Measurements from ENCODE around the gene TTLL5.

Gene TTLL5

GRCh38 chr14:75972801-75973421, 311.9 kb downstream of the TTLL5 start:
- no peak for DNase-seq

- DNase-seq: no peak
These were observed 316.0 kb downstream of the TTLL5 start for GRCh38 chr14:75976826-75977581.

DNA sequence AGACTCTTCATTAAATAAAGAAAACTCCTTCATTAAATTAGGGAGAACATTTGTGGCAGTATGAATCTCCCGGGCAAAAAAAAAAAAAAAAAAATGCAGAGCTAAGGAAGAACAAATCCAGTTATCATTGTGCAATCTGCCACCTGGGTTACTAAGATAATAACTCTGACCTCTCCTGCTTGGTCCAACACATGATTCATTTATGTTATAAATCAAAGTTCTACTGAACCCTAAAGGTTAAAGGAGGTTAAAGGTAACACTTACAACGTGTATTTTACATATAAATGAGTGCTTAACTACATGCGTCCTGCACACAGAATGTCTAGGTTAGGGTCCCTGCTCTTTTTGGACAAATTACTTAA, 316.5 kb downstream of the TTLL5 start:
- DNase-seq: no peak

DNA sequence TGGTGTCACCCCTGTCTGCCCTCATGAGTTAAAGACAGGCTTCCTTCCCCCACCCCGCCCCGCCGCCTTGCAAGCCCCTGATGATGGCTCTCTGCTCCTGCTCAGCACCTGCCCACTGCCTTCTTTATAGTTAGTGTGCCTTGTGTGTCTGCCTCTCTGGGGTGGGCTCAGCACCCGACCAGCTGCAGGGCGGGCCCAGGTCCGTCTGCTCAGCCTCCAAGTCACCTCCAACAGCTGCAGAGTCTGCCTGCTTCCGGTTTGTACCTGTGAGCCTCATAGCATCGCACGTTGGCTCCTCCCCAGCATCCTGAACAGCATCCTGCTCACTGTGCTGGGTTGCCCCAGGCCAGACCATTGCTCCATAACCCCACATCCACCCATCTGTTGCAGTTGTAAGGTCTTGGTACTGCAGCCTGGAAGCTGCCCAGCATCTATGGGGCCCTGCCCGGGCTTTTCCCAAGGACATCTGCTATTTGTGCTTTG, 317.2 kb downstream of the TTLL5 start:
- peak; percentile 36 for DNase-seq

DNA sequence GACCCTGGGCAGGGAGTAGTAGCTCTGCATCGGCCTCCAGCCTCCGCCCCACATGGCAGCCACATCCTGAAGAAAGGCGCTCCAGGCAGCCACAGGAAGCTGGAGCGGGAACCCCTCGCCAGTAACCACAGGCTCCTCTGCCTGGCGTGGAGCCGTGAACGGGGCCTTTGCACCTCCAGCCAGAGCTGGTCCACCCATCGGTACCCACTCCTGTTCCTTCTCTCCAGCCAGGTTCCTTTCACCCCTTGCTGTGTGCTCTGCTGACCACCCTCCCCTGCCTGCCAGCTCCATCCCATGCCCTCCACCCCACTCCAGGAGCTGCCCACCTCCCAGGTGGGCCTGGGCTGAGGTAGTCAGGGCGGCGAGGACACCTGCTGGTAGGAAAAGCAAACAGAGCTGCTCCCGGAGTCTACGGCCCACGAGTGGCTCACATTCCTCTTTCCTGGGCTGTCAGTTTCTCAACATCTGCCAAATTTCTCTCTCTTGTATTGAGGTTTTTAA, 318.1 kb downstream of the TTLL5 start:
- no peak for DNase-seq

DNA sequence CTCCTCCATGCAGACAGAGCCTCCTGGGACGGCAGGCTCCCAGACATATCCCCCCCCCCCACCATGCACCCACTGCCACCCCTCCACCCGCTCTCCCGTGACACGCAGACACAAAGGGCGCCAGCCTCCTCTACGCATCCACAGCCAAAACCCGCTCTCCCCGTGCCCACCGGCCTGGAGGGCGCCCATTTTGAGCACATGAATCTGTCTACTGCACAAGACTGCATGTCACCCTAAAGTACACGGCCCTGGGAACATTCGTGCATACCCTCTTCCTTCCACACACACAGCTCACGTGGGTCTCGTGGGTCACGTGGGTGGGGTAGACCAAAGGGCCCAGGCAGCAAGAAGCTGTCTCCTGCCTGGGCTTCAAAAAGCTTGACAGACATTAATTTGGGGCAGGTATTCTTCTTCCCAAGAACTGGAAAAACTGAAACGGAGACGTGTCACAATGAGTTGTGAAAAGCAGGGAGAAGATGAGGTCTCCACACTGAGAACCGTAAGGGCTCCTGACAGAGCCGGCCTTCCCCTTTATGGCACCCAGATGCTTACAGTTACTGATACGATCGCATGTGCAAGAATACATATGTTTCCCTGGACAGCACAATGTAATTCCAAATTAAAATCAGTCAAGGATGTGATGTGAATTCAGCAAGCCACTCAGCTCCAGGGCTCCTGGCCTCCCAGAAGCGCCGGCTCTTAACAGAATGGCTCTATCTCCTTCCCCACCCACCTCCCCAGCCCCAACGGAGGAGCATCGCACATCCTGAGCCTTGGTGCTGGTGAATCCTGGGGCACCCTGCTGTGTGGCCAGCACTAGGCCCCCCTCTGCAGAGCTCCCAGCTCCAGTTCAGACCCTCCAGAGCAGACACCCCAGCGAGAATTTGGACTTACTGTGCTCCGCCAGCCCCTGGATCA, 318.9 kb downstream of the TTLL5 start:
- DNase-seq: no peak

DNA sequence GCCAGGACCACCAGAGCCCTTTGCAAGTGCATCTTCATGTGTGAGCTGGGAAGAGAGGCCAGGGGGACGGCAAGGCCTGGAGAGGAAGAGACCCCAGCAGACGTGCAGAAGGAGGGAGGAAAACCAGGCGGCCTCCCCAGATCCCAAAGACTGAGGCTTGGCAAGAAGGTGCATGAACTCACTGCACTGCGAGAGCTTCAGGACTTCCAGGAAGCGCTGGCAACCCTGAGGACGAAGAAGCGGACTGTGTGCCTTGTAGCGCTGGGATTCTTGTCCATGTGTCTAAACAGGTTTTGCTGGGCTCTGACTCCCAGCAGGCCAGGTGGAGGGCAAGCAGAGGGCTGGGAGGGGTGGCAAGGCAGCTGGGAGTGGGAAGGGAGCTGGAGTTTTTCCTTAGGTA, 319.8 kb downstream of the TTLL5 start:
- DNase-seq: no peak

GRCh38 chr14:75981426-75982265, 320.6 kb downstream of the TTLL5 start, which contains the start of gene TGFB3:
Gene TGFB3, minus strand, starts transcription at chr14:75981995. Its CDS starts 1,102 bp downstream, at chr14:75980893.
- peak; percentile 72 for DNase-seq

- DNase-seq: peak; percentile 75
These were observed 321.4 kb downstream of the TTLL5 start for GRCh38 chr14:75982266-75983018.

DNA sequence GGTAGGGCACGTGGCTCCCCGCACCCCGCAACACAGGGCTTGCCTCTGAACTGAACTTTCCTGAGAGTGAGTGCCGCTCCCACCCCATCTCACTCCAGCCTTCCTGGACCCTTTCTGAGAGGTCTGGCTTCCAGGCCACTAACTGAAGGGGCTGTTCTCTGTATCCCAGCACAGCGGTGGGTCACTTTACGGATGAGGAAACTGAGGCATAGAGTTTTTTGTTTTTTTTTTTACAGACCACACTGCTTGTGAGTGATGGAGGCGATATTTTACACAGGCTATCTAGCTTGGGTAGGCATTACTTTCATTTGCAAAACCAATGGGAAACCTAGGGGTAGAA, 321.9 kb downstream of the TTLL5 start:
- DNase-seq: no peak

GRCh38 chr14:75984674-75985073, 323.6 kb downstream of the TTLL5 start:
- no peak for DNase-seq

- DNase-seq: peak; percentile 88
These were observed 324.8 kb downstream of the TTLL5 start, which contains the start of gene IFT43 for GRCh38 chr14:75985618-75986438. Gene IFT43, plus strand, starts transcription at chr14:75985763. Its CDS starts 24 bp downstream, at chr14:75985787.

DNA sequence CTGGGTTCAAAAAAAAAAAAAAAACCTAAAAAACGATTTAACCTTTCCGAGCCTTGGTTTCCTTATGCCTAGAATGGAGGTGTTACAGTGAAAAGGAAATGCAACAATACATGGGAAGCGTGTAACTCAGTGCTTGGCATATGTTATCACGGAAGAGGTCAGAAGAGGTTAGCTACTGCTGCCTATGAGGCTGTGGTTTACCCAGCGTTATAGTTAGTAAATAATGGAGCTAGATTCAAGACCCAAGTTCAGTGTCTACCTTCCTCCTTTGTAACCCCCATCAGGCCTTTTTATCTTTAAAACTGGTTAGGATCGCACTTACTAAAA, 325.4 kb downstream of the TTLL5 start:
- no peak for DNase-seq

DNA sequence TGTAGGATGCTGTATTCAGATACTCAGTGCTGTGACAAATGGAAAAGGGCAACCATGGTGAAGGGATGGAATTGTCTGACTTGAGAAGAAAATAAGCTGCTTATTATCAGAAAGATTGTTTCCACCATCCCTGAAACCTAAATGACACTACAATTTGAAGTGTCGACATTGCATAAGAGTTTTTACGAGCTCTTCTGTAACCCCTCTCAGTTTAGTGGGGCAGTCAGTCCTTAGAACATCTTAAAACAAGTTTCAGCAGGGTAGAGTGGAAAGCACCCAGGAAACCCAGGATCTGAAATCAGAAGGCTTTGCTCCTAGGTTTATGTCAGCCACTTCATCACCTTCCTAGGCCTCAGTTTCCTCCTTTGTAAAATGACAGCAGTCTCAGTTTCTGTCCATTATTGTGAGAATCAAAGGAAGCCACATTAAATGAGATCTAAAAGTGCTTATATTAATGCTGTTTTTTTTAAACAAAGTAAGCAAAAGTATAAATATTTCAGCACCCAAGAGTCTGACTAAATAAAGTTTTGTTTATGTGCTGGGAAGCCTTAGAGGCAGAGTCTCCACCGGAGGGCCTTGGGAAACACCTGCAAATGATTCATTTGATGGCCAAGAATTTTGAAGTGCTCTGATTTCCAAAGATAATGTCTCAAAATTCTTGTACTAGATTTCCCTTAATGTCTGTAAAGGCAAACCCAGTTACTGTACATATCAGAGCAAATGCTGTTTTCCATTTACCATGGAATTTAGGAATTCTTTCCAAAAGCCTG, 326.3 kb downstream of the TTLL5 start:
- DNase-seq: no peak

DNA sequence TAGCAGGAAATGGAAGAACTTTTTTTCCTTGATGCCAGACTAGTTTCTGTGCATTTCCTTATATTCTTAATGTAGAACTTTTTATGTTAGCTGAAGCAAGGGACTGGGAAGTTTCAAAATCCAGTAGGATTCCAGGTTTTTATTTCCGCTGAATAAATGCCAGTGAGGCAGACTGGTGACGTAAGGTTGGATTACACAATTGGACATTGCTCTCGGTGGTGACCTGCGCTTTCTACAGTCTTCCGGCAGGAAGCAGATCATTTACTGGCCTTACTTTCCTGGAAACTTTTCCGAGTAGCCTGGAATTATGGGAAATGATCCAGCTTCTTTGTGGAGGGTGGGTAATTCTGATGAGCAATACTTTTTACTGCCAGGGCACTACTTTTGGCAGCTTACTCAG, 328.1 kb downstream of the TTLL5 start:
- DNase-seq: no peak

DNA sequence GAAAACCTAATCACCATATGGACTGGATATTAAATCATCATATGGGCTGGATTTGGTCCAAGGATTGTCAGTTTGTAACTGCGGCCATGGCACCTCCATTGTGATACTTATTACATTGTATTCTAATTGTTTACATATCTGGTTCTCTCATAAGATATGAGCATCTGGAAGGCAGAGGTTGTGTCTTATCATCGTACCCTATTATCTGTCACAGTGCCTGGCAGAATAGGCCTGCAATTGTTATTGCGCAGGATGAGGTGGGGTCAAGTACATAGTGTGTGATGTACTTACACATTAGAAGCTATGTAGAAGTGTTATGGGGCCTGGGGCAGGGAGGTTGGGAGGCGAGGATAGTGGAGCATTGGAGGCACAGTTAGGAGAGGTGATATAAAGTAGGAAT, 329.3 kb downstream of the TTLL5 start:
- no peak for DNase-seq

- DNase-seq: no peak
These were observed 330.7 kb downstream of the TTLL5 start for GRCh38 chr14:75991753-75992152.

DNA sequence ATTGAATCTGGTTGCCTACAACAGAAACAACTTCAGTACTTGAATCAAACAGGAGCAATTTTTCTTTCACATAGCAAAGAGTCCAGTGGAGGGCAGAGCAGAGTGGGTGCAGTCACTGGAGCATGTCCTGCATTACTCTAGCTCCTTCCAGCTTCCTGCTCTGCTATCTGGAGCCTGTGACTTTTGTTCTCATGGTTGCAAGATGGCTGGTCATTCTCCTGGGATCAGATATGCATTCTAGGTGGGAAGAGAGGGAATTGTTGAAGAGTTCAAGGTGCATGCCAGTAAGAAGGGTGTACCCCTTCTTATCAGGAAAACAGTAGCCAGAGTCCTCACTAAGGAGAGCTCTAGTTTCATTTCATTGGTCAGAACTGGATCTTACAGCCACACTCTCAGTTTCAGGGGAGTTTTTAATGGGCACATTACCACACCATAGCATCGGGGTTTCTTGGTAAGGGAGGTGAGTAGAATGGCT, 332.6 kb downstream of the TTLL5 start:
- no peak for DNase-seq

GRCh38 chr14:75995372-75996041, 334.5 kb downstream of the TTLL5 start:
- no peak for DNase-seq
